GM19438 (cell line): Measurements from ENCODE around the gene MYO1E.
"Not testable (repeated sequence)": the region's sequence is repeated elsewhere in the genome, so short reads cannot be mapped to it uniquely, and the experiment has no call there.

Source experiments
- ATAC-seq: cut with Tn5 transposase; IDR thresholded peaks from one replicate; pipeline ENCODE4 v1.9.1; 2021; ENCODE audit warnings: low read depth; ENCODE audit not compliant: unreplicated experiment

MYO1E gene

DNA sequence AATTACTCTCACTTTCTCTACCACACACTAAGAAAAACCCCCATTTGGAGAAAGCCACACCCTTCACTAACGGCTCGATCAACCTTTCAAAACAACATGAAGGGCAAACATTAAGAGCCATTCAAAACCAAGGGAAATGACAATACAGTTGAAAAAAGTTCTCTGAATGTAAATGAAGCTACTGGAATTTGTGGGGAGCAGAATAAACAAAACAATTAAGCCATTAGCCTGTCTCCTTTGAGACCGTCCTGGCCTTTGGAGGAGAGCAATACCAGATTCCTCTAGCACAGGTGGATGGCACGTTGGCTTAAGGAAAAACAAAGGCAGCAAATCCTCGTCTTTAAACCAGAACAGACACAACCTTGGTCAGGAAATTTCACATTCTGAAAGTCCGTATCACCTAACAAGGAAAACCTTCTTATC lies 18.7 kb downstream of the MYO1E start:
- ATAC-seq, result no peak

DNA sequence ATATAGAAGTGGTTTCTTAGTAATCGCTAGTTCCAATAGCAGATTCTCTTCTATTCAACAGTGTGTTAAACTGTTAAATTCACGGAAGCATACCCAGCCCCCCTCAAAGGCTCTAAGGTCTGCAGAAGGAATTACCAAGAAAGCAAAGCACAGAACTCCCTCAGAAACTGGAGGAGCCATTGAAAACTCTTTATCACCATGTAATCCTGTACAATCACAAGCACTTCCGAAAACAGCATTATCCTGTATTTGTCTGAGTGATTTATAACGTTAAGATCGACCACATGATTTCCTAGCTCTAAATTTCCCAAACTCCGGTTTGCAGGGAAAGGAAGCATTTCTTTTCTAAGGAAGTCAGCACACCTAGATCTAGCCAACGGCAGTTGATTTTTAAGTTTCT lies 20.0 kb downstream of the MYO1E start:
- ATAC-seq, result no peak

DNA sequence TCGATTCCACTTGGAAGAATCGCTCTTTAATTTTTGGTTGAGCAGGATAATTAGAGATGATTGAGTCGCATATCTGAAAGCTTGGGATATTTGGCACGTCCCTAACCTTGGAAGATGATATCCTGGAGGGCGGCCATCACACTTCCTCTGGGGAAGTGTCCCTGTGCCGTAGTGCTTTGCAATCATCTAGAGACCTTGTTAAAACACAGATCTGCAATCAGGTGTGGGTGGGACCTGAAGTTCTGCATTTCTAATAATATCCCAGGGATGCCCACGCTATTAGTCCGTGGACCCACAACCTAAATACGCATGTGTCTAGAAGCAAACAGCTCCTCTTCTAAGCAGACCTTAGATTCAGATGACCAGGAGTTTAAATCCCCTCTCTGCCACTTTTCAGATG lies 20.5 kb downstream of the MYO1E start:
- no peak for ATAC-seq

DNA sequence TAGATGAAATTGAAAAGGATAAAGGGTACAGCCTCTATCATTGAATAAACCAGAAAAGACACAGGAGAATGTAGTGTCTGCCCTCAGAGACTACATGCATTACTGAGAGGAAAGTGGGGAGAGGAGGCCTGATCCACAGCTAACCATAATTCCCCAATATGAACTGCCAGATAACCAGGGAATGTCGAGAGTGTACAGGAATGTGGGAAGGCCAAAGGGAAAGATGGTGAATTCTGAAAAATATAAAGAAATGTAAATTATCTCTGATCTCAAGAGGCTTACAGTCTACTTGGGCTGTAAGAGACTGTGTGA lies 22.3 kb downstream of the MYO1E start:
- no peak for ATAC-seq

DNA sequence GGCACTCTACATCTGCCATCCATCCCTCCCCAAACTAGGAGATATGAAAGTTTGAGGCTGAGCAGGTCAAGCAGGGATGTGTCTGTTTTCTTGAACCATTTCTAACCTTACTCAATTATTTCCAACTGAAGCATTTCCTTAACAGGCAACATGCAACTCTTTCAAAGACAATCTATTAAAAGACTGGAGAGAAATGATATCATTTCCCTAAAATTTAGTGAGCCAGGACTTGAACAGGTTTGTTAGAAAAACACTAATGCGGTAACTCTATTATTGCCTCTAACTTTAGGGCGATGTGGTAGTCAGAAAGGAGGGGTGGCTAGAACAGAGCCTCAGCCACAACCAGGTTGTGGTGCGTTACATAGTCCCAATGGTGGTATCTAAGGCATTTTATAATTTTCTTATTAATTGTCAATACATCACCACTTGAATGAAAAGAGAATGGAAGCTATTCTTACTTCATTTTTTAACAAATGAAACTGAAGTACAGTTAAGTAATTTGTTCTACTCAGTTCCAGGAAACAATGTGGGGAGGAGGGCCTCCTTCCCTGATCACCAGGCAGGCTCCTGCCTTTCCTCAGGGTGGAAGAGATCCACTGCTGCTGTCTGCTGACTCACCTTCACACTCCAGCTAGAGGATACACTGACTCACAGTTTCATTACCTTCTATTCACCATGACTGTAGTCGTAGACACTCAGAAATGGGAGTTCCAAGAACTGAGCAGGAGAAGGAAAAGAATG lies 22.8 kb downstream of the MYO1E start:
- no peak for ATAC-seq

DNA sequence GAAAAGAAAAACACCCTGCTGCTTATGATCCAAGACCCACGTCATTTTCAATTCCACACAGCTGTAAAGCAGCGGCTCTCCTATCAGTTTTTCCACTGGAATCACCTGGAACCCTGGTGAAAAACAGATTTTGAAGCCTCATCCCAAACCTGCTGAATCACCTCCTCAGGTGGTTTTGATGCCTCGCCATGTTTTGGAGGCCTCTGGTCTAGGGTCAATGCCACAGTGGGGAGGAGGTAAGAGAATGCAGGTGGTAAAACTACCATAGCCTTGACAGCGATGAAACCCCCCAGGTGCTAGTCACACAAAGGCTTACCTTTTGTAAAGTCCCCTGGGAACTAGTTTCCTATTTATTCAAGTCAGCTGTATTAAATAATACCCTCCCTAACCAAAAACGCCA lies 24.8 kb downstream of the MYO1E start:
- ATAC-seq, result no peak

DNA sequence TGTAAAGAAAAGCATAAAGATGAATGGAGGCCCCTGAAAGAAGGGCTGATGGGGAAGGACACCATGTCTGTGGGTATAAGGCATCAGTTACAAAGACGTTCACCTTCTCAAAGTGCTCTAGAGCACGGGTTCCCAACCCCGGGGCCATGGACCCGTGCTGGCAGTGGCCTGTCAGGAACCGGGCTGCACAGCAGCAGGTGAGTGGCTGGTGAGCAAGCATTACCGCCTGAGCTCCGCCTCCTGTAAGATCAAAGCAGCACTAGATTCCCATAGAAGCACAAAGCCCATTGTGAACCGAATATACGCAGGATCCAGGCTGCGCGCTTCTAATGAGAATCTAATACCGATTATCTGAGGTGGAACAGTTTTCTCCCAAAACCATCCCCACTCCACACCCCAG lies 25.7 kb downstream of the MYO1E start:
- ATAC-seq, result no peak

DNA sequence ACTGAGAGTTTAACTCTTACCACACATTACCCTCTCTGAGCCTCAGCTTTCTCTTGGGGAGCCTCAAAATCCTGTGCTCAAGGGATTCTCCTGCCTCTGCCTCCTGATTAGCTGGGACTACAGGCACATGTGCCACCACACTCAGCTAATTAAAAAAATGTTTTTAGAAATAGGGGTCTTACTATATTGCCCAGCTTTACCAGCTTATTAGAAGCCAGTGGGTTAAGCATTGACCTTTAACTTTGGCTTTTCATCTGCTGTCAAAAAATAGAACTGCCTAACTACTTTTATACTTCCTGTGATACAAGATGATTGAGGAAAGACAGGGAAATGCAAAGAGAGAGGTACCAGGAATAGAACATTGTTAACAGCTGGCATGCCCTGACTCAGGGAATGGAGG lies 27.3 kb downstream of the MYO1E start:
- no peak for ATAC-seq

DNA sequence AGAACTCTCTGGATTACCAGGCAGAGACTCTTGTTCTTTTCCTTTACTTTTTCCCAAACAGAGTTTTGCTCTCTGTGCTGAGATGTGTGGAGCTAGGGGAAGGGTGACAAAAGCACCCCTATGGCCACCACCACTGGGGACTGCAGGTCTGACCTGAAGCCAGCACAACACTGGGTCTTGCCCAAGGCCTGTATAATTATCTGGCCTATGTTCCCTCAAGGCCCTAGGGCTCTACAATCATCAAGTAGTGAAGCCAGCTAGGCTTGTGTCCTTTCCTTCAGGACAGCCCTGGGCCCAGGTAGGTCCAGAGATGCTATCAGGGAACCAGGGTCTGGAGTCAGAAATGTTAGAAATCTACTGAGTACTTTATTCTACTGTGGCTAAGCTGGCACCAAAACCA lies 28.4 kb downstream of the MYO1E start:
- ATAC-seq, result no peak

DNA sequence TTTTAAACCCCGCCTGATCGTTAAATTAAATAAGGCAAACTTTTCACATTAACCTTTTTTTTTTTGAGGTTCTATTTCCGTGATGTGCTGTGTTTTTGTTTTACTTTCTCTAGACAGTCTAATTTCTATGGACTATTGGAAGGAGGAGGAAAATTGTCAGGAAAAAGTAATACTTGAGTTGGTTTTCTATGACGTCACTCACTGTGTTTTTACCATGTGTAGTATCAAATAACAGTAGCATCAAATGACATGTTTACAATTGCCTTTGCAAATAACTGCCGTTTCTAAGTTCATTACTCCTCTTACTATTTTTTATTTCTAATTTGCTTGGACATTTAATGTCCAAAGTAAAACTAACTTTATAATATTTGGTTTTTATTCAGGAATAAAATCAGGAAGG lies 32.3 kb downstream of the MYO1E start:
- ATAC-seq, result no peak

DNA sequence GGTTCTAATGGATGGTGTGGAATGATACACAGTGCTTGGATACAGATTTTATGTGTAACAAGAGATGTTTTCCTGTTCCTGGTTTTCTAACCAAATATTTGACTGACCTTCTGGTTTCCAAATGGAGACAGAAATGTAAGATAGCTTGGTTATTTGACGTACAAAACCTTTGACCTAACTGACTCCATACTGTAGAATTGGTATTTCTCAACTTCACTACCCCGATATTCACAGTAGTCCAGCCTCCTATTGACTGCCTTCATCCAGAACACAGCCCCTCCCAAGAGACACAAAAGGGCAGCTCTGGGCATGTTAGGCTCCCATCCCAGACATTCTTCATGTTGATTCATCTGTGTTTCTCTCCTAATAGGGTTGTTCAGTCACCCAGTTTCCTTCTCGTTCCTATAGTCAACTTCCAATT lies 33.4 kb downstream of the MYO1E start:
- no peak for ATAC-seq

DNA sequence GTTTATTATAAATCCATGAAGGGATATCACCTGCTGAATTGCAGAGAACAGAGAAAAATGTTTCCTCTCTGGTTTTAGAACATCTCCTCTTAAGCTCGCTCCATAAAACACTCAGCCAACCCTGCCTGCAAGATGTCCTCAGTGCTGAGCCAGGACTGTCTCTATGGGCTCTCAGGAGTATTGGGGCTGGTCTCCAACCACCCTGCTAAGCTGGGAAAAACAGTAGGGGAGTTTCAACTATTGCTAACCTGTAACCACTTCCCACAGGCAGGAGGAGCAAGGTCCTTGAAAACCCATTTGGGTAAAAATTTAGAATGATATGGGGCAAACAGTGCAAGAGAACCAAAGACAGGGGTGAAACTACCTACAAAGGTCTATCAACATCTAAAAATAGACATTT lies 34.3 kb downstream of the MYO1E start:
- ATAC-seq, result no peak

DNA sequence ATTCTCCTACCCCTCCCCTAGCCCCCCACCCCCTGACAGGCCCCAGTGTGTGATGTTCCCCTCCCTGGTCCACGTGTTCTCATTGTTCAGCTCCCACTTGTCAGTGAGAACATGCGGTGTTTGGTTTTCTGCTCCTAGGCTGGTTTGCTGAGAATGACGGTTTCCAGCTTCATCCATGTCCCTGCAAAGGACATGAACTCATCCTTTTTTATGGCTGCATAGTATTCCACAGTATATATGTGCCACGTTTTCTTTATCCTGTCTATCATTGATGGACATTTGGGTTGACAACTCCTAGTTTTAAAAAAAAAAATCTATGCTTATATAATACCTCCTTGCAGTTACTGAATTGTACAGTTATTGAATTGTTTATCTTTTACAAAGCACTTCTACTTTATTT lies 35.9 kb downstream of the MYO1E start:
- ATAC-seq, result not testable (repeated sequence)

DNA sequence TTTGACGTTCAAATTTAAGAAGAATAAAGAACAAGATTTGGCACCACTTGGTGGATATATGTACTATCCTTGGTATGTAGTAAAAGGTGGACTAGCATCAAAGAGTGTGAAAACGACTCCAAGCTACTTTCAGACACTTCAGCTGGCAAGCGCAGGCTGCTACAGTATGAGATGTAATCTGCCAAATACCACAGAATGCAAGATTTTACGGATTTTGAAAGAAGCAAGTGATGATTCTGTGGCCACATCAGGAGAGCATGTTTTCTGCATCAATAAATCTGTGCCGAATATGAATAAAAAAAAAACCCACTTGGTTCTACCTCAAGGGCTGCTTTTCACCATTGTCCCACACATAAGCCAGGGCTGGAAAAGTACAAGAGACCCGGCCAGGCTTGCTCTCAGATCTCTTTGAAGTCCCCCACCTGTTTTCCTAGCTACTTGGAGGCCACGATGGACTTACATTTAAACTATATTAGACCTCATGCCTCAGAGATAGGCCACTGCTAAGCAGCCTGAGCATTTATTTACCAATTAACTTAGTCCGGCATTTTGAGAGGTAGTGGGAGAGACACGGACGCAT lies 37.4 kb downstream of the MYO1E start:
- no peak for ATAC-seq

DNA sequence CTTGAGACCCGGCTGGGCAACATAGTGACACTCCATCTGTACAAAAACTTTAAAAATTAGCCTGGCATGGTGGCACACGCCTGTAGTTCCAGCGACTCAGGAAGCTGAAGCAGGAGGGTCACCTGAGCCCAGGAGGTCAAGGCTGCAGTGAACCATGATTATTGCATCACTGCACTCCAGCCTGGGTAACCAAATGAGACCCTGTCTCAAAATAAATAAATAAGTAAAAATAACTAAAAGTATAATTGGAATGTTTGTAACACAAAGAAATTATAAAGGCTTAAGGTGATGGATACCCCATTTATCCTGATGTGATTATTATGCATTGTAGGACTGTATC lies 38.6 kb downstream of the MYO1E start:
- ATAC-seq, result no peak

DNA sequence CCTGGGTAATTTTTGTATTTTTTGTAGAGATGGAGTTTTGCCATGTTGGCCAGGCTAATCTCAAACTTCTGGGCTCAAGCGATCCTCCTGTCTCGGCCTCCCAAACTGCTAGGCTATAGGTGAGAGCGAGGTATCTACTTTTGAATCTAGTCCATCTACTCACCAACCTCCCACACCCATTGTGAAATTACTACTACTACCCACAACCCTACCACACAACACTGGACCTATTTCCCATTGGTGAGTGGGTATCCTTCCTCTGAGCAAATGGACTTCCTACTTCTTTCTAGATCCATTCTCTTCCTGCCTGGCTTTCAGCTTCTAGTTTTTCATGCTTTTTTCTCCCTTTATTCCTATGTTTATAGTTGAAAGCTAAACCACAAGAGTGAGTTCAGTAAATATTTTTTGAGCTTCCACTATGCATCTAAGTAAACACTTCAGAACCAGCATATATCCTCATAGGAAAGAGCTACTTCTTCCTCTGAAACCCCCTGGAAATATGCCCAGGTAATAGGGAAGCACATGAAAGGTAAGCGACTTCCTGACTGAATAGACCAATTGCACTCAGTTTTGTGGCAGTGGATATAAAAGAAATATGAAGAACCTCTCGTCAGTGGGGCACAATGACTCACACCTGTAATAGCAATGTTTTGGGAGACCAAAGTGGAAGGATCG lies 39.1 kb downstream of the MYO1E start:
- no peak for ATAC-seq

DNA sequence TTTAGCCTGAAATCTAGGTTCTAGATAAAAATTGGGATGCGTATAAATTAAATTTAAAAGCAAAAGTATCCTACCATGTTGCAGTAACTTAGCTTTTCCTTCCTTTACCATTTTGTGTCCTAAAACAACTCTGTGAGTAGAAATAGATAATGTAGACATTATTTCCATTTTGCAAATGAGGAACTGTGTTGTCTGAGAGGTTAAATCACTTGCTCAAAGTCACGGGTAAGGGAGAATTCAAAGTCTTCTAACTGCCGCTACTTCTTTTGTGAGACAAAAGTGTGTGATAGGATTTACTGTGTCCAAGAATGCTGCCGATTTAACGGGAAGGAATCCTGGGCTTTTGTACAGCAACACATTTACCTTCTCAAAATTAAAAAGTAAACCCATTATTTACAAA lies 40.7 kb downstream of the MYO1E start:
- ATAC-seq, result no peak

DNA sequence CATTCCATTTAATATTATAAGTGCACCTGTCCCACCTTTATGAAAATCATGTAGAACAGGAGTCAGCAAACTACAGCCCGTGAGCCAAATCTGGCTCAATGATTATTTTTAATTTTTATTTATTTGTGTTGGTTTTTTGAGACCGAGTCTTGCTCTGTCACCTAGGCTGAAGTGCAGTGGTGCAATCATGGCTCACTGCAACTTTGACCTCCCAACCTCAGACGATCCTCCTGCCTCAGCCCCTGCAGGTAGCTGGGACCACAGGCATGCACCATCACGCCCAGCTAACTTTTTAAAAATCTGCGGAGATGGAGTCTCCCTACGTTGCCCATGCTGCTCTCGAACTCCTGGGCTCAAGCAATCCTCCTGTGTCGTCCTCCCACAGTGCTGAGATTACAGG lies 42.0 kb downstream of the MYO1E start:
- no peak for ATAC-seq

DNA sequence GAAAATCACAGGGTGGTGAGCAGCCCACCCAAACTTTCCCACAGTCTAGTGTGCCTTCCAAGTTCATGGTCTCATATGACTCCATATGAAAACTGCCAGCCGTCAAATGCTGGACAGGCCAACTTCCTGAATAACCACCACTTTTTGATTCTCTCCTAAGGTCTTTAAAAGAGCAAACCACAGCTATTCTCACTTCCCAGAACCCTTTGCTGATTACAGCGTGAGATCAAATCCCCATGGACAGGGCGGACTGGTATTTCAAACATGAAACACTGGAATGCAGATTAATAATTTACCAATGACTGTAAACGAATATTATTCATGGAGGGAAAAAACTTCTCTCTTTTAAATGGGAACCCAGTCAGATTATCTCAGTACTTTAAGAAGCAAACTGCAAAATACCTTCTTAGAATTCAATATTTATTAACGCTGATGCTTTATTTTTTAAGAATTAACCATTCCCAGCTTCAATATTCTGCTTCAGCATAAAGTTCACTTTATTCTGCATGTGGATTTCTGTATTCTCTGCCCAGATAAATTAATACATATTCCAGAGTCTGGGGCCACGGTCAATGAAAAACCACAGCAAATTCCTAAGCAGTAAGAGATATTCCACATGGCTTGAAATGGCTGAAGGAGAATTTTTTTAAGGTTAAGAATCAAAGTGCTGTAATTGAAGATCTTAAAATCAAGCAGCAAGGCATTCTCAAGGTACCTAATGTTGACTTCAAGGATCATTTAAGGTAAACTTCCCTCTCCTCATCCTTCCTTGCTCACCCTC lies 42.9 kb downstream of the MYO1E start:
- ATAC-seq, result no peak

DNA sequence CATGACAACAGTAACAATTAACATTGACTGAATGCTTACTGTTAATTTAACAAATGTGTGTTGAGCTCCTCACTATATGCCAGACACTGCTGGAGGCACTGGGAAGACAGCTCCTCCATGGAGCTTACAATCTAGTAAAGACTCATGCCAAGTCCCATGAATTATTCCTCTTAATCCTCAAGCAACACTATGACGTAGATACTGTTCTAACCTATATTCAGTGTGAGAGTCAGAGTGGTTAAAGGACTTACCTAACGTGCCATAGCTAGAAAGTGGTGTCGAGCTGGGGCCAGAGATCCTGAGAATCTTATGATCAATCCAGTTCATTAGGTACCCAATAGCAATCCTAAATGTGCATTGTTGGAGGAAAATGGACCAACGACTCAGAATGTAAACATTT lies 43.6 kb downstream of the MYO1E start:
- no peak for ATAC-seq

DNA sequence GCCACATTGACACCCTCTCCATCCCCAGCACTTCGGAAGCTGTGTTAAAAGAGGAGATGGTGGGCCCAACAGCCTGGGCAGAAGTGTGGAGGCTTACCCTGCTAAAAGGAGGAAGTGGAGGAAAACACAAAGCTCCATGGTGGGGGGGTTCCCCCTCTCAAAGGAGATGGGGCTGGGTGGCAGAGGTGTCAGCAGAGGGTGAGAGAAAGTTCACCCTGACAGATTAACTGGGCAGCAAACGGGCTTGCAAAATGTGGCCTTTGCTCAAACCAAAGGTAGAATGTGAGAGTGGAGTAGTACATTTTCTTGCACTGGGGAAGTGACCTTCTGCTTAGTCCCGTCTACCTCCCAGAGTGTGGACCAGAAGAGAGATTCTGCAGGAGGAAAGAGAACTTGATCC lies 44.7 kb downstream of the MYO1E start:
- peak; percentile 38 for ATAC-seq

DNA sequence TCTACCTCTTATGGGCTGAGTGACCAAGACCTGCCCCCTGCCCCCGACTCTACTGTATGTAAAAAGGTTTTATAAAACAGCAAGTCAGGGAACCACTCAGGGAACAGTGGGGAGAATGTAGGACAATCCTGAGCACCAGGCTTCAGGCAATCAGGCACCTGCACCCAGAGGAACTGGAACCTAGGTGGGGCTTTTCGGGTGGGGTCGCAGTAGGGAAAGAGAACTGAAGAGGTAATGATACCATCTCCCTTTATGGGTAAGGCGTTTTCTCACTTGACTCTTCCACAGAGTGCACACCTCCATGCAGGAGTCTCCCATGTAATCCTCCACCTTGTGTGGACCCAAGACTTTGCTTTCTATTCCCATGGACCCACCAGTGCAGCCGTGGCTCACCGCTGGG lies 45.8 kb downstream of the MYO1E start:
- ATAC-seq, result no peak
